NOMO-1 treated with dmso at 0.1 percent for 144 hours (cell line): ENCODE data around the gene TSPAN9.

Experiments
- DNase-seq: peaks from one replicate; lab custom pipeline; 2025; ENCODE audit not compliant: unreplicated experiment; lab: John Stamatoyannopoulos, UW

Gene TSPAN9

GRCh38 chr12:3243376-3244084 is 166.4 kb downstream of the TSPAN9 start:
- no peak for DNase-seq

DNA sequence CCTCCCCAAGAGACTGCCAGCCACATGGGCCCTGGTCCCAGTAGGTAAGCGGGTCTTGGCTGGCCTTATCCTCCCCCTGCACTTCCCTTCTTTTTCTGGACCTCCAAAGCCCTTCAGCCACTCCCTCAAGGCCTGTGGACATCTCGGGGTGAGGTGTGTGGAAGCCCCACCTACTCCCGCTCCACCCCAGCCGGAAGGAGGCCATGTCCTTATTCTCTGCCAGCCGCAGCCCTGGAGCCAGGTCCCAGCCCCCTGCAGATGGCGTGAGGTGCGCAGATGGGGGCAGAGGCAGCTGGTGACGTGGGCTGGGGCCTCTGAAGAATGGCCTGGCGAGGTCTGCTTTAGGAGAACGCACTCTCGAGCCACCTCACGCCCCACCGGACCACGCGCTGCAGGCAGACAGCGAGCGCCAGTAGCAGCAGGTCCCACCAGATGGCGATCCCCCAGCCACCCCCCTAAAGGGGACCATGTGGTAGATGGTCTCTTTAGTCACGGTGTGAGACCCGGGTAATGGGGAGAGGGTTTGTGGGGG is 167.1 kb downstream of the TSPAN9 start:
- DNase-seq: no peak

DNA sequence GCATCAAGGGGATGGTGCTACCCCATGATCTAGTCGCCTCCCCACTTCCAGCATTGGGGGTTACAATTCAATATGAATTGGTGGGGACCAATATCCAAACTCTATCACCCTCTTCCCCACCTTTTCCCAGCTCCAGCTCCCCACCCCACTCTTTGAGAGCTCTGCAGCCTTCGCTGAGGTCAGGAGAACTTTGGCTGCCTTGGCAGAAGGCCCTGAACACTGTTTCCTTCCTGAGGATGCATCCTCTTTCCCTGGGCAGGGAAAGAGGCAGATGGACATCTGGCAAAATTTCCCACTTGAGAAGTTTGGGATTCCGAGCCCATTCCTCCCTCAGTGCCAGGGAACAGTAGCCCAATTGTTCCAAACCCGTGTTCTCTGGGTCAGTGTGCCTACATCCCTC is 169.1 kb downstream of the TSPAN9 start:
- no peak for DNase-seq

DNA sequence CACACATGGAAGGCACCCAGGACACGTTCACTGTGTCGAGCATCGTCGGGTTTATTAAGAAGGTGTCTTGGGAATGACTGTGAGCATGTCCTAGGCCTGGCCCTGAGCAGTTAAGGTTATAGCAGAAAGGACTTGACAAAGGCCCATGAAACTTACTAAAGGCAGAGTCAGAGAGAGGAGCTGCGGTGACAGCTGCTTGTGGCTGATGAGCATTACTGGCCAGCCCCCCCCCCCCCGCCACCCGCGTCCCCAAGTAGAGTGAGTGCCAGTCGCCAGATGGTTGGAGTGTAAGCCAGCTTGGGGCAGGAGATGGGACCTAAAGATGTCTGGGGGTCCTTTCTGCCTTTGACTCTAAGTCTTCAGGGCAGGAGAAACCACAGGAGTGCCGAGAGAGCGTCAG is 169.9 kb downstream of the TSPAN9 start:
- no peak for DNase-seq

- DNase-seq: no peak
Observed at GRCh38 chr12:3247629-3248161, 170.5 kb downstream of the TSPAN9 start.

GRCh38 chr12:3249081-3249800 is 172.1 kb downstream of the TSPAN9 start:
- no peak for DNase-seq

DNA sequence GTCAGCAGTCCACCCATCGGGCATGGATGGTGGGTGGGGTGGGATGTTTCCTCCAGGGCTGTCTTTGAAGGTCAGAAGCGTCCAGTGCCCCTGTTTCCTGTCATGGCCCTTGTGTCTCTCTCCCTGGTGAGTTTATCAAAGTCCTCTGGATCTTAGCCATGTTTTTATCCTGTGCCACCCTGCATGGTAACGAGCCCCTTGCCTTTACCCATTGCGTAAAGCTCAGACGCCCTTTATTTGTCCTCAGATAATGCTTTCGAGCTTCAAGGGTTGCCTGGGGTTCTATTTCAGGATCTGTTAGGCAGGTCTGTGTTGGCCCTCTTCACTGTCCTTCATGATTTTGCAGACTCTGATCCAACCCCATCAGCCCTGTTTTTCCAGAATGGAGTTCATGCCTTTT is 172.9 kb downstream of the TSPAN9 start:
- DNase-seq: no peak

DNA sequence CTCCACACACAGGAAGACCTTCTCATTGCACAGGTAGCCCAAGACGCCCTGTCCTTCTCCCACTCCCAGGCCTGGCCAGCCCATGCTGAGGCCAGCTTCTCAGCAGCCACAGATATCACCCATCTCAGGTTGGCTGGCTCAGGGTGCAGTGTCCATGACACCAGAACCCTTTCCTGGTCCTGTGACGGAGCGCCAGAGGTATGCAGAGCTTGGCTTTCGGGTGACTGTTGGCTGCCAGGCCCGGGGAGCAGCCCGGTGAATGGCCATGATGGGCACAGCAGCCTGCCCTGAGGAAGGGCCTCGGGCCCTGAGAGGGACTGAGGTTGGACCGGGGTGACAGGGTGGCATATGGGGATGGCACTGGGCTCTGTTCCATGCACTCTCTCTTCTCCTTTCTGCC is 173.4 kb downstream of the TSPAN9 start:
- DNase-seq: no peak

DNA sequence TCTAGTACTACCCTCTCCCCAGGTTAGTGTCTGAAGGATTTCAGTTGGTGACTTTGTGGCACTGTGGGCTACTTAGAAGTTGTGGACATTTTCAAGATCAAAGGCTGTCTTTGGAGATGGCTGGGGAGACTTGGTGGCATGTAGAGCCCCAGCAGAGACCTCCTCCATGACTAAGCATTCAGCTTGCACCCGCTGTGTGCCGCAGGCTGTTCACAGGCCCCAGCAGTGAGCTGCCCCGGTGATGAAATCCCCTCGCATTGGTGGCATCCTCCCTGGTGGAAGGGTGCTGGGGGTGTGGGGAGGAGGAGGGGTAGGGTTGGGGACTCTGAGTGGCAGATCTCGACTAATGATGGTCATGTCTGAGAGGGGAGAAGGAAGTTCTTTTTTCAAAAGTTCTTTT is 173.9 kb downstream of the TSPAN9 start:
- no peak for DNase-seq

- no peak for DNase-seq
Observed at GRCh38 chr12:3251691-3252090, 174.5 kb downstream of the TSPAN9 start.

DNA sequence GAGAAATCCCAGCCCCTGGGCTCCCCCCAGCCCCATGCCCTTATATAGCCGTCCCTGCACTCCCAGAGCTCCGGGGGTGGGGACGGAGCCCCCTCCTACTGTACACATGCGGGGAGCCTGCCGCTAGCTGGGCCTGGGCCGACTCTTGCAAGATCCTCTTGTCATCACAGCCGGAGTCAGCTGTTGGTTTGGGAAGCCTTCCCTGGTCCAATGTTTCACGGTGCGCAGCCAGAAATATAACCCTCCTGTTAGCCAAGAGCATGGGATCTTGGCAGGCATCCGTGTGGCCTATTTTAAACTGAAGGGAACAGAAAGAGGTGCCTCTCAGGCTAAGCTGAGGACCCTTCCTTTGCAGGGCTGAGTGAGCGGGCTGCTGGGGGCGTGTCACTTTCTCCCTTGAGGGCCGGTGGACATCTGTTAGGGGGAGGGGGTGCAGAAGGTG is 175.3 kb downstream of the TSPAN9 start:
- DNase-seq: no peak

GRCh38 chr12:3253682-3254275 is 176.6 kb downstream of the TSPAN9 start:
- DNase-seq: no peak

DNA sequence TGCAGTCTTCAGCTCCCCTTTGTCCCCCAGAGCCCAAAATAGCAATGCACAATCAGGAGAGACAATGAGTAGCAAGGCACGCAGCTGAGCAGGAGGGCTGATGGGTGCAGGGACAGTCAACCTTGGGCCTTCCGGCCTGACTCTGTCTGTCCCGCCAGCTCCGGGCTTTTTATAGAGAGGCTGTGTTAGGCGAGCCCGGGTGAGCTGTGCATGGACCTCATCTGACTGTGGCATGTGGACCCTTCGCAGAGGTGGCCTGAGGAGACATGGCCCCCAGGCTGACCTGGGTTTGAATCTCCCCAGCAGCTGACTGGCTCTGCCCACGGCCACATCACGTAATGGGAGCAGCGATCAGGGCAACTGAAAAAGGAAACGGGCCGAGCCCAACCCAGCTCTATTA is 177.9 kb downstream of the TSPAN9 start:
- no peak for DNase-seq

DNA sequence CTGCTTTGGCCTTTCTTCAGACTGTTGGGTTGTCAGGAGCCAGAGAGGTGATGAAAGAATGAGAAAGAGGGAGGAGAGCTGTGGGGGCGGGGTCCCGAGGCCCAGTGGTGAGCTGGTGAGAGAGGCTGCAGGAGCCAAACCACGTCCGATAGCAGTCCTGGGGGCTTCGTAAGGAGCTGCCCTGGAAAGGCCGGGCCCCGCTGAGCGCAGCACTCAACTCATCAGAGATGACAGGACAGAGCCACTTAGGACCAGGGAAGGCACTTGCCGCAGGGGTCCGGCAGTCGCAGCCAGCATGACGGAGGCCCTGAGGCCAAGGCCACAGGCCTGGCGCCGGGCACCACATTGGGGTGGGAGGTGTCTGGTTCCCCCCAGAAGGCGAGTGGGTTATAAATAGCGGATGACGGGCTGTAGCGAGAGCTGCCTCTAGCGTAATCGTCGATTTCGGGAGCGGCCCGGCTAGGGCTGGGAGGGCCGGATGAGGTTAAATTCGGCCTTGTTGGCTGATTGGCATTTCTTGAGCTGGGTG is 179.0 kb downstream of the TSPAN9 start:
- DNase-seq: no peak

DNA sequence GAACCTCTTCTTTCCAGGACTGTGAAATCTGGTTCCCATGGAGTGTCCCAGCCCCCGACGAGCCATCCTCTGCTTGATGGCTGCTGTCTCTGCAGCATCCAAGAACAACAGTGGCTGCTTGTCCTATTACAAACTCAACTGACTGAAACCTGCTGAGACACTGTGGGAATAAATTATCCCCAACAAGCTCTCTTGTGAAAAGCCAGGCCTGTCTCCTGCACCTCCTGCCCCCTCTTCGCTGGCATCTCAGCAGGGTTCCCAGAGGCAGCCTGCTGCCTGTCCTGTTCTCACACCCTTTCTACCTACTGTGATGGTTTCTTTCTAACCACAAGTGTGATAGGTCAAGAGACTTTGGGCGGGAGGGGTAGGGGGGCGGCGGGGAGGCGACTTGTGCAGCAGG is 180.2 kb downstream of the TSPAN9 start:
- no peak for DNase-seq

DNA sequence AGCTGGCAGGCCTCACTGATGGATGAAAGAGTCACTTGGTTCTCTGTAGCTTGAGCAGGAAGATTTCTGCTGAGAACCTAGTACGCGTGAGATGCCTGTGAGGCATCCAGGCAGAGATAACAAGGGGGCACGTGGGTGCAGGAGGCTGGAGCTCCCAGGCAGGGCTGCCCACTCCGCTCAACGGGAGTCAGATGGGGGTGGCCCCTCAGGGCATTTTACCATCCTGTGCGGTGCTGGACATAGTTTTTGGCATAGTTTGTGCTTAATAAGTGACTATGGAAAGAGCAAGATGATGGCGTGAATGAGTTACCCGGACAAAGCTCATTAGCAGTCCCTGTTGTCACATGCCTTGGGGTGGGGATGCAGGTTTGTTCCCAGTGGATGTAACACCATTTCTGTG is 182.8 kb downstream of the TSPAN9 start:
- no peak for DNase-seq

DNA sequence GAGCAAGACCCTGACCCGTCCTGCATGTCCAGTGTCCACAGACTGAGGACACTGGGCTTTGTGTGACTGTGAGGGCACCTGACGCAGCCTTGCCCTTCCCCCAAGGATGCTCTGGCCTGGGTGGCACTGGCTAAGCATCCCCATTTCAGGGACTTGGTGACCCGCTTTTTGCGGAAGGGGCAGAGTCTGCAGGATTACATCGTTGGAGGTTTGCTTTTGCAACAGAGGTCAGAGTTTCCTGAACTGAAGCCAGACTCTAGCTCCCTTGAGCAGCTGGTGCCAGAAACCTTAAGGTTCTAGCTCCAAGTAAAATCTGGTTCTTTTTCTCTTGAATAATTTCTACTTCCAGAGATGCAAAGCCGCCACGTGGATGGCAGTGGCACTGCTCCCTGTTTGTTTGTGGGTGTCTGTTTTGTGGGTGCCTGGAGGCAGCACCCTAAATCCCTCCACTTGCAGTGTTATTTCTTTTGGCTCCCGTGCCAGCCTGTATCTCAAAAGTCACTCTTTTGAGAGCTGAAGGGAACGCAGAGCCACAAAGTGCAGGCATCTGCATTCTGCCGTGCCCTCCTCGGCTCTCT is 184.7 kb downstream of the TSPAN9 start:
- DNase-seq: no peak

DNA sequence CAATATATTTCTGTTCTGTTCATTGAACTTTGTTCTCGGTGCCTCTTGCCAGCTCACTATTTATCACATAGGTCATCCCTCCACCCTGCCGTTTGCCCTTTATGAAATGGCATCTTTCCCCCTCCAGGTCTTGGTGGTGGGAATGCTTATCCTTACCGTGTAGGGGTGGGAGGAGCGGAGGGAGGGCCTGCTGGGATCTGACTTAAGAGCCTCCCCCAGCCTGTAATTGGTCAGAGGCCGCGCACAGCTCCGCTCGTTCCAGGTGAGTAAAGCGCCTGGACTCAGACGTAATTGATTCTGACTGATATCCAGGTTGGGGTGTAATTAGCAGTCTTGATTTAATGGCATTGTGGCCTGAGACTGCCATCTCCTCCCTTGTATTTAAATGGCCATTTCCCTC is 185.3 kb downstream of the TSPAN9 start:
- DNase-seq: no peak

DNA sequence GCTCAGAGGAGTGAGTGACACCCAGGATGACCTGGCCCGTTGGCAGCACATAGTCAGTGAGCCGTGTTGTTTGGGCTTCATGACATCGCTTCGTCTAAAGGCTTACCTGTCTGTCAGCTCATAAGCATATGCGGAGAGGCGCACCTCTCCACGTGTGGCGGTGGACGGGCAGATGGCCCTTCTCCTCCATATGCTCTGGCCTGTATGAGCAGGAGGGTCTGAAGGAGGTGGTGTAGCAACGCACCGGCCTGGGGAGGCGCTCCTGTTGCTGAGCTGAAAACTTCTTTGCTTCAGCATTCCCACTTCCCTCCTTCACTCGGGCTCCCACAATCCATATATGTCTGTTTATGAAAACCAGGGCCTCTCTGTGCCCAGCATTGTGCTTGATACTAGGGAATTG is 186.1 kb downstream of the TSPAN9 start:
- DNase-seq: no peak

- DNase-seq: no peak
Observed at GRCh38 chr12:3263939-3264922, 187.1 kb downstream of the TSPAN9 start.
